ENCODE results near the gene SAFB. TPM values are rescaled to one million over a fixed set of nuclear protein-coding genes. Genes with fewer than 3 reads are reported as not detected.

SAFB gene
- total RNA-seq, 4 donors from 2014 or later = 39.7 to 73.6 (median 65.2) TPM

GRCh38 chr19:5580161-5580571, 42.7 kb upstream of the SAFB start:
- no peak overlapping the region for H3K27ac ChIP-seq
- 47% methylated on average over 7 of the region's 12 CpGs; no CpG with 5 or more reads in 1 of the 2 donors for WGBS, 2 donors (ENCODE audit: low coverage in 1 of 2)

GRCh38 chr19:5585461-5586299, 37.2 kb upstream of the SAFB start:
- Histone ChIP-seq H3K27me3 (no peaks in the 10 kb centered on the region), H3K27ac (peak overlapping the region in 3 of 4 donors; percentile 70 to 80 (median 79)), H3K4me3 (peak overlapping the region in 1 of 2 donors; percentile 5), H3K9me3 (no peaks in the 10 kb centered on the region), H3K4me1 (peaks cover 0 to 23% (median 6%) of the 10 kb centered on the region in 3 donors), H3K36me3 (peaks cover 0 to 80% of the 10 kb centered on the region in 2 donors)
- 0 to 32% methylated on average over 2 to 3 of the region's 29 CpGs for WGBS, 2 donors (ENCODE audit: low coverage in 1 of 2)
- TF ChIP-seq POLR2AphosphoS5 (IDR thresholded peaks at IDR 0.05) (no peak), CTCF (IDR thresholded peaks at IDR 0.05) (peak in 1 of 4 experiments; percentile 5)
- peak; percentile 75 for ATAC-seq

More at GRCh38 chr19:5580161-5580571, 42.7 kb upstream of the SAFB start:
- H3K4me1 ChIP-seq = peaks cover 0 to 14% (median 5%) of the 10 kb centered on the region in 3 donors
- no peak for ATAC-seq
- H3K27me3 ChIP-seq = no peaks in the 10 kb centered on the region
- no peaks in the 10 kb centered on the region for H3K9me3 ChIP-seq
- no peak overlapping the region for H3K4me3 ChIP-seq
- H3K36me3 ChIP-seq = peaks cover 0 to 32% of the 10 kb centered on the region in 2 donors
- no peak for TF ChIP-seq EP300 (IDR thresholded peaks at IDR 0.05)

GRCh38 chr19:5586300-5587070, 36.4 kb upstream of the SAFB start:
- Histone ChIP-seq H3K36me3 (peaks cover 0 to 85% of the 10 kb centered on the region in 2 donors), H3K27me3 (no peaks in the 10 kb centered on the region), H3K4me3 (no peak overlapping the region), H3K9me3 (no peaks in the 10 kb centered on the region), H3K4me1 (peaks cover 0 to 23% (median 6%) of the 10 kb centered on the region in 3 donors), H3K27ac (peak overlapping the region in 3 of 4 donors; percentile 70 to 80 (median 79))
- TF ChIP-seq EP300 (IDR thresholded peaks at IDR 0.05) (no peak), CTCF (IDR thresholded peaks at IDR 0.05) (no peak), POLR2AphosphoS5 (IDR thresholded peaks at IDR 0.05) (no peak), POLR2A (IDR thresholded peaks at IDR 0.05) (no peak)
- 33 to 90% methylated on average over 1 to 9 of the region's 26 CpGs for WGBS, 2 donors (ENCODE audit: low coverage in 1 of 2)
- no peak for ATAC-seq

GRCh38 chr19:5587071-5587455, 35.8 kb upstream of the SAFB start:
- Histone ChIP-seq H3K27ac (no peak overlapping the region), H3K4me1 (peaks cover 0 to 23% (median 6%) of the 10 kb centered on the region in 3 donors), H3K27me3 (no peaks in the 10 kb centered on the region), H3K36me3 (peaks cover 0 to 85% of the 10 kb centered on the region in 2 donors), H3K4me3 (no peak overlapping the region), H3K9me3 (no peaks in the 10 kb centered on the region)
- no peak for ATAC-seq
- WGBS, 2 donors (ENCODE audit: low coverage in 1 of 2) = 93 to 94% methylated on average over 6 to 8 of the region's 16 CpGs
- no peak for TF ChIP-seq EP300 (IDR thresholded peaks at IDR 0.05)
- no peak for TF ChIP-seq POLR2AphosphoS5 (IDR thresholded peaks at IDR 0.05)
- TF ChIP-seq POLR2A (IDR thresholded peaks at IDR 0.05) = no peak
- no peak for TF ChIP-seq CTCF (IDR thresholded peaks at IDR 0.05)

GRCh38 chr19:5587661-5588060, 35.2 kb upstream of the SAFB start:
- Histone ChIP-seq H3K36me3 (peaks cover 0 to 85% of the 10 kb centered on the region in 2 donors), H3K4me1 (peaks cover 0 to 23% (median 6%) of the 10 kb centered on the region in 3 donors), H3K27ac (no peak overlapping the region), H3K4me3 (no peak overlapping the region), H3K9me3 (no peaks in the 10 kb centered on the region), H3K27me3 (no peaks in the 10 kb centered on the region)
- no peak for TF ChIP-seq POLR2AphosphoS5 (IDR thresholded peaks at IDR 0.05)
- TF ChIP-seq CTCF (IDR thresholded peaks at IDR 0.05) = no peak
- TF ChIP-seq POLR2A (IDR thresholded peaks at IDR 0.05) = no peak
- no peak for TF ChIP-seq EP300 (IDR thresholded peaks at IDR 0.05)
- ATAC-seq = no peak
- WGBS, 2 donors (ENCODE audit: low coverage in 1 of 2) = 73% methylated on average over 3 of the region's 23 CpGs; no CpG with 5 or more reads in 1 of the 2 donors

Data from gastroesophageal sphincter (tissue), 4 donors.